GM21360 (cell line): ENCODE data around the gene TNC.

Experiments used
- ATAC-seq: cut with Tn5 transposase; IDR thresholded peaks from one replicate; pipeline ENCODE4 v1.9.1; 2021; ENCODE audit warnings: mild to moderate bottlenecking, moderate library complexity; ENCODE audit not compliant: unreplicated experiment

The TNC gene

DNA sequence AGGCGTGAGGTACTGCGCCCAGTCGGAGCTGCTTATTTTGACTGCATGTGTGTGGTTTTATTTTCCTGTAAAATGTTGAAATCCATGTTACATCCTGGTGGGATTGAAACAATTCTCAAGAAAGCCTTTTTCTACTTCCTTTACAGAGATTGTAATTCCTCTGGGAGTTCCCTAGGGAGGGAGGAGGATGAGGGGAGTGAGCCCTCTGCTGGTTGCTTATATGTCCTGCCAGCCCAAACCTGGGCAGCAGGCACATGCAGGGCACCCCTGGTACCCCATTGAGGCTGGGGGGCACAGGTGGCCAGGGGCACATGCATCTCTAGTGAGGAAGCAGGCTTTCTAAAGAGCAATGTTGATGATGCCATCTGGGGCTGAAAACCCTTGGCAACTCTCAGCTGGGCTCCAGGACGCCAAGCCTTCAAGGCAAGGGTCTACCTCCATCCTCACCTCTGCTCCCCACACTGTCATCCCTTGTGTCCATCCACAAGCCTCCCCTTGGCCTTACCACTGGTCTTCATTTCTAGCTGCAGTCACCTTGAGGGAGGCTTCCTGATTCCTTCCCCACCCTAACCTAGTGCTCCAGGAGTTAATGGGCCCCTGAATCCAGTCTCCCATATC is 102.8 kb downstream of the TNC start:
- ATAC-seq, result no peak

DNA sequence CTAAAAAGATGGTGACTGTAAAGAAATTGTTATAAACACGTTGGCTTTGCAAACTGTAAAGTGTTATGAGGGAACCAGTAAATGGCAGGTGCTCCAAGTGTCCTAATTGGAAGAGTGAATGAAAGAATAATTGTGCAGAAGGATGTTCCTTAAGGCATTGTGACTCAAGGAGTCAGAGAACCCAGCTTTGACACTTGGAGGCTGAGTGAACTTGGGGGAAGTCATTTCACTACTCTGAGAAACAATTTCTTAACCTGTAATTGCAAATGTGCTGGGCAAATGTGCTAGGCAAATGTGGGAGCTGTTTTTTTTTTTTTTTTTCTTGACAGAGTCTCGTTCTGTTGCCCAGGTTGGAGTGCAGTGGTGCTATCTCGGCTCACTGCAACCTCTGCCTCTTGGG is 103.5 kb downstream of the TNC start:
- no peak for ATAC-seq

DNA sequence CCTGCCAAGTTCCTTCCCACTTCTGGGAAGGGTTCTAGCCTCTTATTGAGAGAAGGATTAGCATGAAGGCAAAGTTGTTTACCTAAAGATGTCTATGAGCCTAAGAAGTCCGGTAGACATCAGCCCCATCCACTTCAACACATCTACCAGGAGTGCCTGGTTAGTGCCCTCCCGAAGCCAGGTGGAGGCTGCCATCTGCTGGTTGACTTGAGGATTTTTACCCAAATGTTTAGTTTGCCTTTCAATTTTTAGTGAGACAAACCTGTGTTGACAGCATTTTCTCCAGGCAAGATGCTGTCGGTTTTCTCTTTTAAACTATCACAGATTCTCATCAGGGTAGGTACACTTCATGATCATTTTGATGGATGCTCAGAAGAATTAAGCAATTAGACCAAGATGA is 104.0 kb downstream of the TNC start:
- no peak for ATAC-seq

DNA sequence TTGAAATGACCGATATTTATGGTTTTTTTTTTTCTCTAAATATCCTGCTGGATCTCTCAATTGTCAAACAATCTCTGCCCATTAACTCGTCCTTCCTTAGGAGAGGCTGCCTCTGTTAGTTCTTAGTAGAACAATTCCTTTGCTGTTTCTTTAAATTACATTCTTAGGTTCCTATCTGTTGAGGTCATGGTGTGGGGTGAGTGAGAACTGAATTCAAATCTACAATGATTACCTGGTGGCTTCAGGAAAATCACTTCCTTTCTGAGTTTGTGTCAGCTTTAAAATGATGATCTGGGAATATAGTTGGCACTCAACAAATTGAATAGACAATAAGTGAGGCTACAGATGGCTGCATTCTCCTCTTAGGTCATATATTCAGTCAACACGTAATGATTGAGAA is 105.5 kb downstream of the TNC start:
- no peak for ATAC-seq

DNA sequence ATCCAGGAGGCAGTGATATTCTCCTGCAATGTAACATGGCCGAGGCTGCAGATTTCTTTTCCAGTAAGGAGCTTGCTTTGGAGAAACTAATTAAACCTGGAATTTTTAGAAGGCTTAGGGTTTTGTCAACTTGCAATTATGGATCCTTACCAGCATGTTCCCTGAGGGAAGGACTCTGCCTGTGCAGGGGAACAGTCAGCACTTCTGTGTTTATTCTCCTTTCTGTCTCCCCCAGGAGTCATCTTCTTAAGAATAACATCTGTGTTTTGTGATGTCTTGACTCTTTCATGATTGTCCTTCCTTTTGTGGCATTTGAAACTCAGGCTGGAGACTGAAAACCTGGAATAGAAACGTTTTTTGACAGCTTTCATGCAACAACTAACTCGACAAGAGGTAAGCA is 107.1 kb downstream of the TNC start:
- ATAC-seq, result no peak

DNA sequence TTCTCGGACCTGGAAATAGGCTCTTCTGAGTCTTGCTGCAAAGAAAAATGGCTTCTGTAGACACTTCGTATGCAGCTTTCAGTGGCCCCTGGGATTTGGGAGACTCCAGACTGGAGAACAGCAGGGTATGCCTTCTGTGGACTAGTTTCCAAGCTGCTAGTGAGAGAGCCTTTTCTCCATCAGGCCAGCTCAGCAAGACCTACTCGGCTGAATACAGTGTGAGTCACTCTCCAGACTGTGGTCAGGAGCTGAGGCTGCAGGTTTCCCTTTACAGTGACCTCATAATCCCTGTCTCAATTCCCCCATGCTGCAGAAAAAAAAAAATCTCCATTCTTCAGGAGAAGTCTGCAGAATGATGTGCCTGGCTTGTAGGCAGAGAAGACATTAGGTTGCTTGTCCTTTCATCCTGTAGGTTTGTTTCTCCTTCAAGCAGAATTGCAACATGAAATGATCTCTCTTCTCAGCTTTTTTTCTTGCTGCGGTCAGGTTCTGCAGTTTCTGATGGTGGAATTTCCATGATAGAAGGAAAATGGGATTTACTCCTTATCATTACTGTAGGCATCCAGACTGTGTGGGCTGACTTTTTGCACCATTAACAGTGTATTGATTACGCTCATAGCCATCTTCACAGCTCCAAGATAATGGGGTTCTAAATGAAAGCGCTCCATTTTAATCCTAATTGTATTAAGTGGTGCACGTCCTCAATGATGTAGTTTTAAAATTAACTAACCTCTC is 109.3 kb downstream of the TNC start:
- ATAC-seq, result no peak

DNA sequence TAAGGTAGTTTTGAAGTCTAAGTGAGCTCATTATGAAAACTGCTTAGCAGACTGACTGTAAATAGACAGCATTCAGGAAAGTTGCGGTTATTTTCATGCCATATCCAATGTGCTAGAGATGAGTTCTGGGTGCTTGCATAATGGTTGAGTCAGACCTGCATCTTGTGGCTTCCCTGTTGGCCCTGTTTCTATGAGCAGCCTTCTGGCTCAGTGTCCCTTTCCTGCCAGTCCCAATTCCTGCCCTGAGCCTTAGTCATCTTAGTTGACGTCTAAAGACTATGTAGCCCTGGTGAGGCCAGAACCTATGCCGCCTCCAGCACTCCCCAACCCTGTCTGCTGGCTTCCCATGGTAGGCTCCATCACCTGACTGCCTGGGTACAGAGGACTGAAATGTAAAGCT is 111.3 kb downstream of the TNC start:
- ATAC-seq, result no peak

DNA sequence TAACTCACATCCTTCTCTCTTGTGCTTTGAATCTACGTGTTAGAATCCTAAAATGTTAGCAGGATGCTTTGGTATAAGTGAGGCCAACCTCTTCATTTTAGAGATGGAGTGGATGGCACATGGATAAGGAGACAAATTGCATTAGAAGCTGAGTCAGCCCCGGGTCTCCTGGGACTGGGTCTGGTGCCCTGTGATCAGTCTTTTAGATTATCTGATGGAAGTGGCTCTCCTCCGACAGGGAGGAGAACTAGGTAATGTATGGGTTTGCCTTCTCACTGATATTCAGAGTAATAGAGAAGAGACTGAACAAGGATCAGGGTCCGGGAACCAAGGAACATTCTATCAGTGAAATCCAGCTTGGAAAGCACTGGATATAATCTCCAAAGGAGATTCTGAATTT is 112.6 kb downstream of the TNC start:
- no peak for ATAC-seq

DNA sequence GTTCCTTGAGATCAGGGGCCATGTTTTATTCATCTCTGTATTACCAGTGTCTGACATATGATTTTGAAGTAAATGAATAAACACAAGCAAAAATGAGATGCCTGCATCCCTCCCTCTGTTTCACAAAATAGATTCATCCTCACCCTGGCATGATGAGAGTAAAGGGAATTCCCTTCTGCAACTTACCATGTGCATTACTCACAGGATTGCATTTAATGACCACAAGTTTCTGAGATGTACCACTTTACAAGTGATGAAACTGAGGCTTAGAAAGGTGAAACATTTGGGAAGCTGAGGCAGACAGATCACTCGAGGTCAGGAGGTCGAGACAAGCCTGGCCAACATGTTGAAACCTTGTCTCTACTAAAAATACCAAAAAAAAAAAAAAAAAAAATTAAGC is 113.4 kb downstream of the TNC start:
- no peak for ATAC-seq

DNA sequence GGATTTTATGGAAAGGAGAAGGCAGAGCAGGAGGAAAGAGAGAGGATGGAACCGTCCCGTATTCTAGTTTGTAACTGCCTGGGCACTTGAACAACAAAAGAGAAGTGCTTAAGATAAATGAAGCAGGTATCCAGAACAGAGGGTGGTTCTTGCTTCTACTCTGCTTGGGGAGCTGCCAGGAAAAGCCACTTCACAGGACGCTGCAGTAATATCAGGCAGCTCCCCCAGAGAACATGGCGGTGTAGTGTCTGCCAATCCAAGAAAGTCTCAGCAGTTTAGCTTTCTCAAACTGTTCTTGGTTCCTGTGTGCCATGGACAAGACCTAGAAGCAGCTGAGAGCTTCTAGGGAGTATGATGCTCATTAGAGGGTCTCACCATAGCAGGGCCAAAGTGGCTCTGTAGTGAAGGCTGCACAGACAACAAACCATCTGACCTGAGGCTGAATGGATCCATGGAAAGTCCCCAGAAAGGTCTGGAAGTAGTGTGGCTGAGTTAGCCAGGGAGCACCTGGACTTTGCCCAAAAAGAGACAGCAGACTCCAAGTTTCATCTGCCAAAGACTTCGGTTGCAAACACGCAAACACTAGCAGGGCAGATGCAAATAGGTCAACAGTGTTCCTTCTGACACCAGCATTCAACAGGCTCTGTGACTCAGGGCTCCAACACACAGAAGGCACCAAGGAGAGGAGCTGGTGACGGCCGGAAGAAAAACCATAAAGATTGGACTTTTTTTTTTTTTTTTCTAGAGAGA is 115.4 kb downstream of the TNC start:
- no peak for ATAC-seq

DNA sequence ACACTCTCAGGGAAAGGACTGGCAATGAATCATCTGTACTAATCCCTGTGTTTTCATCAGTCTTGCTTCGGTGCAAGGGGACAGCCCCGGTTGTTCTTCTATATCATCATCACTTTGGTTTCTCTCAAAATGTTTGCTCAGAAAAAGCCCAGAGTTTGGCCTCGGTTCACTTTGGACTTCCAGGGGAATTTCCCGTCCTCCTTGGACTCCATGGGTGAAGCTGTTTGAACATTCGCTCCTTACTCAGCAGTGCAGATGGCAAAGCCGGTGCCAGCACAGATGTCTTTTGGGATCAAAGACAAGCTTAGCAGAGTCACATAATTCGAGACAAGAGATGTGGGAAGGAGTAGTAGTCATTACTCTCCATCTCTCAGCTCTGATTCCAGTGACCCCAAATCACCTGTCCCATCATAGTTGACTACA is 117.7 kb downstream of the TNC start:
- ATAC-seq, result no peak

DNA sequence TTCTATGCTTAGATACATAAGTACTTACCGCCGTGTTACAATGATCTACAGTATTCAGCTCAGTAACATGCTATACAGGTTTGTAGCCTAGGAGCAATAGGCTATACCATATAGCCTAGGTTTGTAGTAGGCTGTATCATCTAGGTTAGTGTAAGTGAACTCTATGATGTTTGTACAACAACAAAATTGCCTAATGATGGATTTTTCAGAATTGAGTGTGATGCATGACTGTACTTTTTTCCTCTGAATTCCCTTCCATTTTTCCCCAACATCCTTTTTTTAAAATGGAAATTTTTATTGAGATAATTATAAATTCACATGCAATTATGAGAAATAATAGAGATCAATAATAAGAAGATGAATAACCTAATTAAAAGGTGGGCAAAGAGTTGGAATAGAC is 119.6 kb downstream of the TNC start:
- ATAC-seq, result no peak

DNA sequence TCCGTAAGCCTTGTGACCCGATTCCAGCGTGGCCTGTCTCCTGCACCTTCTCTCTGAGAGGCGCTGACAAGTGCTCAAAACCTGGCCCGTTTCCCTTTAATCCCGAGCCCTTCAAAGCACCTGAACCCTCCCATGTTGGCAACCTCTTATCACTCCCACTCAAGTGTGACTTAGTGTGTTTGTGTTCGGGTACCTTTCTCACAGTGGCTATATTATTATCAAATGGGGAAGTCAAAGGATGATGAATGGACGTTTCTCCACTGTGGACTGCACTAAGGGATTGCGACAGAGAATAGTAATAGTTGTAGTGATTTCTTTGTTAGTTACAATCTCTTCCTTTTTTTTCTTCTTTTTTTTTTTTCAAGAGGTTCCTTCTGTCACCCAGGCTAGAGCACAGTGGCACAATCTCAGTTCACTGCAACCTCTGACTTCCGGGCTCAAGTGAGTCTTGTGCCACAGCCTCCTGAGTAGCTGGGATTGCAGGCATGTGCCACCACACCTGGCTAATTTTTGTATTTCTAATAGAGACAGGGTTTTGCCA is 122.2 kb downstream of the TNC start:
- ATAC-seq, result no peak

DNA sequence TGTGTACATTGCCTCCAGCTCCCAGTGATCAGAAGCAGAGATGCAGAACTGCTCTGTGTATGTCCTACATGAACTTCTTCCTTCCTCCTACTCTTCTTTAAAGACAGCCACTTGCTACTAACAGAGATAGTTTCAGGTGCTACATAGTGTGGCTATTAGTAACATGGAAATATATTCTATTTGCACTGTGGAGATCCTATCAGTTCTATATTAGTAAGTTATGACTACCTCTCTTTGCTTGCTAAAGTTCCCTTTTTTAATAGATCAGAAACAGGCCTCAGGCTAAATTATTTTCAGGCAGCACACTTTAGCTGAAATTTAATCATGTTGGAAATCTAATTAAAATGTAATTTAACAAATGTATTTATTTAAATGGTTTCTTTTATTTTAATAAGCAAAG is 123.2 kb downstream of the TNC start:
- ATAC-seq, result no peak

DNA sequence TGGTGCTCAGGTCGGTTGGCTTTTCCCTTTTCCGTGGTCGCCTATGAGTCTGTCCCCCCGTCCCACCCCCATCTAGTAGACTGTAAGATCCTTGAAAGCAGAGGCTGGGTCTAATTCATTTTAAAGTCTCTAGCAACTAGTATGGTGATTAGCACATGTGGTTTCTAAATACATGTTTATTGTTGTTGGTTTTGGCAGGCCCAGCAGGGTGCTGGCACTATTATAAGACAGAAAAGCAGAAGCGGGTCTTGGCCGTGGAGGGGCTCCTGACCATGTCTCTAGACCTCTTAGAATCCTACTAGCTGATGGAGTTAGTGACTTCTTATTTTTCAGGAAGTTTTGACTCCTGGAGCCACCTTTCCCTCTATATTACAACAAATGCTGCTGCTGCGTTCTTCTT is 126.1 kb downstream of the TNC start:
- no peak for ATAC-seq

DNA sequence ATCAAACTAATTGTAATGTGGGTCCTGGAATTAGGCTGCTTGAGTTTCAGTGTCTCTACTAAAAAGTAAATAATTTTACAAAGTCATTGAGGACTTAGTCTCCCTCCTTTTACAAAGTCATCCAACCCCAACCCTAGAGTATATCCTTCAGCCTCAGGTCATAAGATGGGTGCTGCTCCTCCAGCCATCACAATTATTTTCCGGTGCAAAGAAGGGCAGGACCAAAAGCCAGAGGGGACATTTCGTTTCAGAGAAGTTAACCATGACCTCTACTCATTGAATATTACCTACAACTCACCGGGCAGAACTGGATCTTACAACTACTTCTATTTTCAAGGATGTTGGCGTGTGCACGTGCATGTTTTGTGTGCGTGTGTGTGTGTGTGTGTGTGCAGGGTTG is 127.1 kb downstream of the TNC start:
- ATAC-seq, result no peak

DNA sequence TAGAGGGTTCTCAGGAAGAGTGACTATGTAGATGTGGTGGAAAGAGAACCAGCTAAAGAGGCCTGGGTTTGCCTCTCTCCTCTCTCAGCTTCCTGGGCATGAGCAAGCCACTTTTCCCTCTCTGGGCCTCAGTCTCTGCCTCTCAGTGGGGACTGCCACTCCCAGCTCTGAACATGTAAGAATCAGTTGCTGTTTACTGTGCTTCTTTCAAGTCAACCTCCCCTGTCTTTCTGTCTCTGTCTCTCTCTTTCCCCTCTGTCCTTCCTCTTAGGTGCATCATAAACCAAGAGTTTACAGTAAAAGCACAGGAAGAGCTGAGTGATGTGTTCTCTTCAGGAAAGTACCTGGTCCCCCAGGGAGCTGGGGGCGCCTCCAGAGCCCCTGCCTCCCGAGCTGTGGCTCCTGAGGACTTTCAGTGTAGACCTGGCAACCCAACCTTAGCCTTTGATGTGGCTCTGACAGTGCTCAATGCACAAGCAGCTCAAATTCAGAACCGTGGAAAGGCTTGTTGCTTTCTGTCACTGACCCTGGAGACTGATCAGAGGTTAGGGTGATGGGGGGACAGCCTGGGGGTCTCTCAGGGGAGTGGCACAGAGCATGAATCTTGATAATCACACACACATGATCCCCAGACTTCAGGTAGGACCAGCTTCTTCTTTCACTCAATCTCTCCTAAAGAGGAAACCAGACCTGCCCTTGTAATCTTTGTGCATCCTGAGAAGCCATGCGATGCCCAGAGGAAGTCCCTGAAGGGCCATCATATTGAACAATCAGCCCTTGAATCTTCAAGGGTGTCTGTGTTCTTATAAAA is 128.2 kb downstream of the TNC start:
- ATAC-seq, result peak; percentile 66

DNA sequence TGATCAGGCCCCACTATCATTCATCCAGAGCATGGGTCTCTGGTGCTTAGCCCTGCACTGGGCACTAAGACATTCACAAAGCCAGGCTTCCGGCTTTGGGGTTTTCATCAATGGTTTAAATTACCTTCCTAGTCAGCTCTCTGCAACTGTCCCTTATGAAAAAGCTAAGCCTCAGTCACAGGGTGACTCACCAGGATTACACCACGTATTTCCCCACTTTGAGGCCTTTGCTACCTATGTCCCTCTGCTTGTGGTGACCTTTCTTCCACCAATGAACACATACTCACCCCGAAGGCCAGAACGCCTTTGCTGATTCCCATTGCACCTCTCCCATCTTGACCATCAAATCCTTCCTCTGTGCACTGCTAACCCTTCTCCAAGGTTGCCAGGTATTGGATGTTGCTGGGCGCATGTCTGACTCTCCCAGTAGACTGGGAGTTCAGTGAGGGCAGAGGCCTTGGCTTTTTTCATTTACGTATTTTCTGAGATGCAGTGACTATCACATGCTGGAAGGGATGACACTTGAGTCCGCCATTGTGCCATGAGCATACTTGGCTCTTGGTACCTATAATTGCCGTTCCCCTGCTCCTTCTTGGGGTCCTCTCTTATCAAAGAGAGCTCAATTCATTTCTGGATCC is 128.9 kb downstream of the TNC start:
- peak; percentile 52 for ATAC-seq

DNA sequence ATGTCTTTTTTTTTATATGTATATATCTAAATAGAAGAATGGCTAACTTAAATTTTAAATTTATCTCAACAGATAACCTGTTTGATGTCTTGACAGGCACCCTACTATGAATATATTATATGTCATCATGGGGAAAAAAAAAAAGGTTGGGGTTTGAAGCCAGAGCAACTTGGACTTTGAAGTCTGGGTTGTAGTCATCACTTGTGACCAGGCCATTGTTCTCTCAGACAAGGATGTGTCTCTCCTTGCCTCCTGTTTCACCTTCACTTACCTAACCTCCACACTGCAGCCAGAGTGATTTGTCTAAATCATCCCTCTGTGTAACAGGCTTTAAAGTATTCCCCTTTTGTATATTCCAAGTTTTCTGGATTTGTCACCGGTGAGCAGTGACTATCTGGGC is 130.8 kb downstream of the TNC start:
- no peak for ATAC-seq

DNA sequence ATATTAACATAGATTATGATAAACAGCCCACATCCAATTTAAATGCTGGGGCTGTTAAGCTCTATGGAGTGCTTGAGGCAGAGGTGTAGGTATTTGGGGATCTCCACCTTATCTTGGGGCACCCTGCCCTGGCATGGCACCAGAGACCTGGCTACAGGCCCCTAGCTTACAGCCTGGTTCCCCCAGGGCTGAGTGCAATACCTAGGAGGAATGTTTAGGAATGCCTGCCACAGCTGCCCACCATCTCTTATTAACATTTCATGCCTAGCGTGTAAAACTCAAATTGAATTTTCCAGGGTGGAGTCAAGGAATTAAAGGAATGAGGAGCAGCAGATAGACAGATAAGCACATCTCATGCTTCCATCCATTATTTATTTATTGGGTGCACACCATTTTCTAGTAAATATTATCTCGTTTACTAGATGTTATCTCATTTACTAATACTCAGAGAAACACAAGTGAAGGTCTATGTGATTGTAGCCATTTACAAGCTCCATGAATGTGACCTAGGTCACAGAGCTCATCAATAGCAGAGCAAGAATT is 131.9 kb downstream of the TNC start:
- no peak for ATAC-seq
